Psoas muscle (tissue), 8 donors: ENCODE results near the gene CHN1. TPM values are rescaled to one million over a fixed set of nuclear protein-coding genes. Genes with fewer than 3 reads are reported as not detected.
A peak's percentile ranks its signal among the peaks of the same experiment; 100 is the strongest.

ENCODE experiments used
- ATAC-seq, 4 donors: fragments of 200-7000 bp; cut with Tn5 transposase; one replicate each; pipeline ENCODE4 v1.9.1; 2020; ENCODE audit warnings: moderate library complexity in 3 of 4, mild to moderate bottlenecking in 2 of 4
- DNase-seq, 2 donors: peaks; one replicate each; pipeline ENCODE4 v3.0.0-alpha.2; 2020
- H3K27ac ChIP-seq: fragments of 200-600 bp; one replicate; pipeline ENCODE4 v1.8.0; 2022
- H3K27me3 ChIP-seq, 3 donors: fragments of 200-600 bp in 1 of 3; one replicate each; pipeline versions ENCODE4 v1.6.1 to v1.8.0; 2013 to 2022; ENCODE audit warnings: low read length in 2 of 3, mild to moderate bottlenecking in 2 of 3, moderate library complexity in 1 of 3; ENCODE audit not compliant: insufficient read depth in 3 of 3
- H3K36me3 ChIP-seq, 2 donors: fragments of 200-600 bp in 1 of 2; one replicate each; pipeline versions ENCODE4 v1.6.1 to v1.8.0; 2013 to 2022; ENCODE audit warnings: low read depth in 1 of 2, mild to moderate bottlenecking in 1 of 2, moderate library complexity in 1 of 2; ENCODE audit not compliant: insufficient read depth in 1 of 2
- H3K4me1 ChIP-seq: fragments of 200-600 bp; one replicate; pipeline ENCODE4 v1.8.0; 2022
- H3K4me3 ChIP-seq: fragments of 200-600 bp; one replicate; pipeline ENCODE4 v1.8.0; 2022; ENCODE audit warnings: mild to moderate bottlenecking
- H3K9me3 ChIP-seq: fragments of 200-600 bp; one replicate; pipeline ENCODE4 v1.8.0; 2022
- WGBS, 3 donors: extraction: QIAGEN DNeasy Blood & Tissue Kit; methylation state at CpG; one replicate each; pipeline versions ENCODE4 v1.1.6 to v1.1.7; 2013; 5-methylcytosine and 5-hydroxymethylcytosine counted together
- intact Hi-C, 2 donors: fragments of 100-400 bp; cut with DNase I; formaldehyde crosslinking; loops; one replicate each; pipeline versions ENCODE4 v1.11.0 to v1.14.2; 2022
- polyA plus RNA-seq, 3 donors: library from polyadenylated mRNA; stranded (reverse); fragments of 200-250 nt; gene quantifications; one replicate each; pipeline ENCODE4 v1.2.3, GENCODE V29; 2013
- total RNA-seq, 4 donors: library from RNA; stranded (reverse); fragmentation: NEBNext Ultra II Directional in 2 of 4; extraction: Animal tissue kit (Norgen Biotek cat#: 25700) in 2 of 4; gene quantifications; one replicate each; pipeline versions ENCODE4 v1.2.1 to v1.2.4, GENCODE V29; 2021 to 2023
- TF ChIP-seq, protein P1 (sequence below): fragments of 200-600 bp; IDR thresholded peaks from one replicate; pipeline ENCODE4 v1.8.0; 2022; ENCODE audit warnings: antibody characterized with exemption
- donor health status: healthy with polysubstance abuse.
- donor health status: DM: no; HTN: no; CAD: no; lungs with moderate emphysema.
- donor health status: Bipolar disorder and iron deficiency.
- donor health status: healthy.
- donor health status: DM: yes; HTN: yes; CAD: no.
- donor health status: DM: no; HTN: no; CAD: no.
- donor health status: DM: no; HTN: no; CAD: no.
- donor health status: DM: yes; HTN: yes; CAD: no.

The CHN1 gene
- total and polyA plus RNA-seq, 7 donors: 1.8 to 4.2 (median 2.3) TPM

DNA sequence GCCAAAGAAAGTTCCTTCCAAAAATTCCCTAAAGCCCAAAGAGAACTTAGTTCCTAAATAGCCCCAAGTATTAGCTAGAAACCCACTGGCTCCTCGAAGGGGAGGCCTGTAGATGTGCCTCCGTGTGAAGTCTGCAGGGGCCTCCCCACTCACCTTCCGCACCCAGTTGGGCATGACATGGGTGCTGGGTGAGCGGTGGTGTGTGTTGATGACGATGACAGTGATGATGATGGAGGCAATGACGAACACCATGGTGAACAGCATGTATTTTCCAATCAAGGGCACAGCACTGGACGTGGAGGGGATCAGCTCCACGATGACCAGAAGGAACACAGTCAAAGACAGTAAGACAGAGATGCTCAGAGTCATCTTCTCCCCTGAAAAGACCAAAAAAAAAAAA lies 255.4 kb downstream of the CHN1 start:
- intact Hi-C loops: no loop called here
- 81 to 86% (median 81%) methylated on average over 8 of the region's 8 CpGs for WGBS, 3 donors
- TF ChIP-seq, protein P1, sequence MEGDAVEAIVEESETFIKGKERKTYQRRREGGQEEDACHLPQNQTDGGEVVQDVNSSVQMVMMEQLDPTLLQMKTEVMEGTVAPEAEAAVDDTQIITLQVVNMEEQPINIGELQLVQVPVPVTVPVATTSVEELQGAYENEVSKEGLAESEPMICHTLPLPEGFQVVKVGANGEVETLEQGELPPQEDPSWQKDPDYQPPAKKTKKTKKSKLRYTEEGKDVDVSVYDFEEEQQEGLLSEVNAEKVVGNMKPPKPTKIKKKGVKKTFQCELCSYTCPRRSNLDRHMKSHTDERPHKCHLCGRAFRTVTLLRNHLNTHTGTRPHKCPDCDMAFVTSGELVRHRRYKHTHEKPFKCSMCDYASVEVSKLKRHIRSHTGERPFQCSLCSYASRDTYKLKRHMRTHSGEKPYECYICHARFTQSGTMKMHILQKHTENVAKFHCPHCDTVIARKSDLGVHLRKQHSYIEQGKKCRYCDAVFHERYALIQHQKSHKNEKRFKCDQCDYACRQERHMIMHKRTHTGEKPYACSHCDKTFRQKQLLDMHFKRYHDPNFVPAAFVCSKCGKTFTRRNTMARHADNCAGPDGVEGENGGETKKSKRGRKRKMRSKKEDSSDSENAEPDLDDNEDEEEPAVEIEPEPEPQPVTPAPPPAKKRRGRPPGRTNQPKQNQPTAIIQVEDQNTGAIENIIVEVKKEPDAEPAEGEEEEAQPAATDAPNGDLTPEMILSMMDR: no peak
- no peaks in the 10 kb centered on the region for H3K4me1 ChIP-seq
- ATAC-seq: no peak
- no peak for DNase-seq
- no peak overlapping the region for H3K4me3 ChIP-seq
- peaks cover 0 to 88% of the 10 kb centered on the region in 2 donors for H3K36me3 ChIP-seq
- no peaks in the 10 kb centered on the region for H3K27me3 ChIP-seq
- H3K9me3 ChIP-seq: no peaks in the 10 kb centered on the region
- H3K27ac ChIP-seq: no peak overlapping the region

DNA sequence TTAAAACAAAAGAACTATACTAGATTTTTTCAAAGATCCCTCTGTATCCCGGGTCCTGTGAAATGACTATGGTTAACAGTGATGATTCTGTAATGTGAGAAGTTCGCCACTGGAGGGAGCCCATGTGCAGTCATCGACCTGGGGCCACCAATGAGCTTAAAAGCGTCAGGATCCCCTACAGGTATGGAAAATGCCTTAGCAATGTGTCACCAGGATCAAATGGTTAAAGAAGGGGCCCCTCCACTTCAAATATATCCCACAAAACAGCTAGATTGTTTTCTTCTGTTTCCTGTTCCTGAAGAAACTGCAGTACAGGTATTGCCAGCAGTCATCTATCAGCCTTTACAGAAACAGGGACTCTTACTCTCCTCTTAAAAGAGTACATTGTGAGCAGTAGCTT lies 256.2 kb downstream of the CHN1 start:
- Histone ChIP-seq H3K36me3 (peaks cover 0 to 81% of the 10 kb centered on the region in 2 donors), H3K27me3 (no peaks in the 10 kb centered on the region), H3K4me1 (no peaks in the 10 kb centered on the region), H3K4me3 (no peak overlapping the region), H3K27ac (no peak overlapping the region), H3K9me3 (no peaks in the 10 kb centered on the region)
- WGBS, 3 donors: 1 to 4% (median 3%) methylated on average over 4 of the region's 4 CpGs
- ATAC-seq (peak; percentile 46 to 85 (median 68)), DNase-seq (peak in 1 of 2 donors; percentile 37)
- TF ChIP-seq, protein P1: peak; percentile 77
- intact Hi-C loops: no loop called here

Other genes starting within 250 kb of the CHN1 start
- gene CHRNA1, start 240.9 kb downstream of the CHN1 start, total RNA-seq: 100 to 1,000 TPM in 3 of 4 donors, 10 to 100 TPM in 1; 51.0 to 278 (median 147) TPM
- gene CHRNA1, start 240.9 kb downstream of the CHN1 start, polyA plus RNA-seq: 100 to 1,000 TPM in 1 of 3 donors, 10 to 100 TPM in 2; 31.7 to 123 (median 54.0) TPM
- gene ATF2, start 162.8 kb upstream of the CHN1 start, total RNA-seq: 10 to 100 TPM; 18.7 to 22.3 (median 20.2) TPM
- gene ATF2, start 162.8 kb upstream of the CHN1 start, polyA plus RNA-seq: 10 to 100 TPM in 1 of 3 donors, 1 to 10 TPM in 2; 6.9 to 12.4 (median 7.2) TPM
- 100 to 1,000 TPM; 277 to 690 (median 351) TPM for gene ATP5MC3, start 176.3 kb upstream of the CHN1 start, total RNA-seq
- gene ATP5MC3, start 176.3 kb upstream of the CHN1 start, polyA plus RNA-seq: 1,000 to 10,000 TPM in 1 of 3 donors, 100 to 1,000 TPM in 2; 356 to 1,379 (median 727) TPM